HG03280 (cell line): ENCODE measurements around the gene LDHAL6B.
"Not testable (repeated sequence)": the region's sequence is repeated elsewhere in the genome, so short reads cannot be mapped to it uniquely, and the experiment has no call there.

Source experiments
- ATAC-seq: cut with Tn5 transposase; IDR thresholded peaks from one replicate; pipeline ENCODE4 v1.9.1; 2021; ENCODE audit warnings: mild to moderate bottlenecking, moderate library complexity; ENCODE audit not compliant: unreplicated experiment

The LDHAL6B gene

DNA sequence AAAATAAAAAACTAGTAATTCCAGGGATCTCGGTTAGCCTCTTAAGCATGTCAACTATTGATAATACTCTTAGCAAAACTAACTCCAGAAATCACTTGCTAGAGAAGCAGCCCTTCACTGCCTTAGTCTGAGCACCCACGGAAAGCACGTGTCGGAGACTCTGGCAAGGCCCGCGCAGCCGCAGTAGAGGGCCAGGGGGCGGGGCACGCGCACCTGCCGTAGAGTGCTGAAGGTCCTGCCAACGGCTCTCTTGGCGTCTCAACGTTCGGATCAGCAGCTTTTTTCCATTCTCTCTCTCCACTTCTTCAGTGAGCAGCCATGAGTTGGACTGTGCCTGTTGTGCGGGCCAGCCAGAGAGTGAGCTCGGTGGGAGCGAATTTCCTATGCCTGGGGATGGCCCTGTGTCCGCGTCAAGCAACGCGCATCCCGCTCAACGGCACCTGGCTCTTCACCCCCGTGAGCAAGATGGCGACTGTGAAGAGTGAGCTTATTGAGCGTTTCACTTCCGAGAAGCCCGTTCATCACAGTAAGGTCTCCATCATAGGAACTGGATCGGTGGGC, at the start of gene LDHAL6B:
Gene LDHAL6B, plus strand, starts transcription at position 221 of the 561 bp plus-strand sequence. Its CDS starts 98 bp downstream, at position 319.
- no peak for ATAC-seq

DNA sequence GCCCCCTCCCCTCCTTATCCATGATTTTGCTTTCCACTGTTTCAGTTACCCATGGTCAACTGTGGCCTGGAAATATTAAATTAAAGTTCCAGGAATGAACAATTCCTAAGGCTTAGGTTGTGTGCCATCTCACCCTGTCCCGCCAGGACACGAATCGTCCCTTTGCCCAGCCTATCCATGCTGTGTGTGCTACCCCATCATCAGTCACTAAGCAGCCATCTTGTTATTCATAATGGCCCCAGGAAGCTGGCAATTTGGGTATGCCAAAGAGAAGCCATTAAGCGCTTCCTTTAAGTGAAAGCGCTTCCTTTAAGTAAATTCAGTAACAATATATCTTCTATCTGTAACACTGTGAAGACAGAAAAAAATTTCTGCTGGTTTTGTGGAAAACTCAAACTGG, 49.2 kb upstream of the LDHAL6B start:
- ATAC-seq = no peak

DNA sequence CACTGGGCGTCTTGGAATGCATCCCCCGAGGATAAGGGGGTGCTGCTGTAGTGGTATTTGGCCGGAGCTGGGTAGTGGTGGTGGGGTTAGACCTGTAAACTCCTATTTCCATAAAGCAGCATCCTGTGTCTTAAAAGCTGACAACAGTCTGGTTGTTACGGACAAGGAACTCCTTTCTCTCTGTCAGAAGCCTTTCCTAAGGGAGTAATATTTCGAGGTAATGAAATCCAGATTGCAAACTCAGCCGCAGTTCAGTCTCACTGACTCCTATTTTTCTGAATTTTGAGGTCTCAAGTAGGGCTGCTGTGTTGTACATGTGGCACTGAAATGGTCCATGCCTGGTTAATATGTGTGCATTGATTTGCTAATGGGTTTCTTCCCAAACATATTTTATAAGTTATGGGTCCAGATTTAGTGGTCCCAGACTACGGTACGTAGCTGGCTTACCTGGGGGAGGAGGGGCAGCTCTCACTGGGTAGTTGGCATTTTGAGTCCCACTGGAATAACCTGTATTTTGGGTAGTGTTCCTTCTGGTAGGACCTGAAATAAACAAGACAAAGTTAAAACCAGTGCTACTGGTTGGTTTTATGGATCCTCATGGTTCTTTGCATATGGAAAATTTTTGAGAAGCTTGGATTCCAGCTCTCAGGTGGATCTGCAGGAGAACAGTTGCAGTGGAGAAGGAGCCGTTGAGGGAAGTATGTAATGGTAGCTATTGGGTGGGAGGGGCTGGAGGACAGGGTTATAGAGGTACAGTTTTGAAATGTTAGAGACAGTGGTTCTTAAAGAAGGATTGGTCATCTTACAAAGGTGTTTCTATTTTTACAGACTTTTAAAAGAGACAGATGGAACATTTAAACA, 48.6 kb upstream of the LDHAL6B start:
- ATAC-seq = no peak

DNA sequence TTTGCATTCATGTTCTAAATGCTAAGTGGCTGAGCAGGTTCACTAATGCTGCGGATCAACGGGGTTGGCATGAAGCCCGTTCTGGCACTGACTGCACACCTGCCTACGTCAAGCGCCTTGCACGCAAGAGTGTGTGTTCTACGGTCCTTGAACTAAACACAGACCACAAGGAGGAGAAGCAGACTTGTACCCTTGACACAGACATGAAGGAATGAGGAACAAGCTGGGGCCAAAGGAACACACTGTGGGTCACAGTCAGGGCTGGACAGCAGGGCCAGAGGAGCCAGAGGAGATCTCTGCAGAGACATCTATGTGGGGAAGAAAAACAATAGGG, 48.0 kb upstream of the LDHAL6B start:
- ATAC-seq = no peak

DNA sequence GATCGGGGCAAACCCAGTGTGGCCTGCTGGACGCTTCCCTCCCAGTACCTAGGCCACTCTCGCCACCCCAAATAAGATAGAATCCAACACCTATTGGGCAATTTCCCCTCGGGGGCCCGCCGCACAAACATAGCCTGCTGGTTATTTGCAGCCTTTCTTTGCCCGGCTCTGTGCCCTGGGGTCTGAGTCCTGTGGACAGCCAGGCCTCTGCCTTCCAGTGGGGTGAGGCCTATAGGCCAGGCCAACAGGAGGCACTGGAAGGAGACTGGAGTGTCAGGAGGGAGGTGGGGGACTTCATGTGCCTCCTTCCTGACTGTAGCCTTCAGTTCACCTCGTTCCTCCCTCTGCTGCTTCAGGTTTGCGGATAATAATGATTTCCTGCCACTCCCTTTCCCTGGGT, 47.4 kb upstream of the LDHAL6B start:
- ATAC-seq = no peak

DNA sequence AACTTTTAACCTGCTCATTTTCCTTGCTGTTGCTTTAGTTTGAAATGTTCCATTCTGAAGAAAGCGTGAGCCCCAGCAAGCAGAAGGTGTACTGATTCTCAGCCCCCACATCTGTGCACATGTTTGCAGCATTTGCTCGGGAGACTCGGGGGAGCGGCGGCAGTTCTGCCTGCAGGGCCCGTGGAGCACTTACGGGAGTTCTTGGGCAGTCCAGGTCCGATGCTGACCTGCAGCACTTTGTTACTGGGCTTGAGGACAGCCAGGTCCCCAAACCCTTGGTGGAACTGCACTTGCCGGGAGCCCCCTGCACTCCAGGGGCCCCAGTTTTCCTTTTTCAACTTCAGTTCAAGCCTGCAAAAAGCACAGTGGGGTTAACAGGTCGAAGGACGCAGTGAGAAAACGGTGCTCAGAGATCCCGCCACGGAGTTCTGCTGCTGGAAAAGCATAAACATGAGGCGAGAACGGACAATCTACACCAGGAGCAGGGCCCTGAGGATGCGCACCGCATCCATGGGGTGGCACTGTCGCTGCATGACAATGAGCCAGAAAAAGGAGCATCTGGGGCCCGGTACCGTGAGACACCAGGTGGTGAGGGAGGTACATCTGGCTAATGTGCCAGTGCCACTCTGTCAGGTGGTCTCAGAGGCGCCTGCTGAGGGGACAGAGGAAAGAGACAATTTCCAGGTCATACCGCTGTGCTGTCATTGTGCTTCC, 45.6 kb upstream of the LDHAL6B start:
- no peak for ATAC-seq

DNA sequence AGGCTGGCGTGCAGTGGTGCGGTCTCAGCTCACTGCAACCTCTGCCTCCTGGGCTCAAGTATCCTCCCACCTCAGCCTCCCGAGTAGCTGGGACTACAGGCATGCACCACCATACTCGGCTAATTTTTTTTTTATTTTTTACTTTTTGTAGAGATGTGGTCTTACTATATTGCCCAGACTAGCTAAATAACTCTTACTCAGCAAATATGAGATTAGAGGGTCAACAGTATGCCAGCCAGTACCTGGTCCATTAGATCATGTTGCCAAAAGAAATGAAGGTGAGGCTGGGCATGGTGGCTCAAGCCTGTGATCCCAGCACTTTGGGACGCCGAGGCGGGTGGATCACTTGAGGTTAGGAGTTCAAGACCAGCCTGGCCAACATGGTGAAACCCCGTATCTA, 44.6 kb upstream of the LDHAL6B start:
- not testable (repeated sequence) for ATAC-seq

DNA sequence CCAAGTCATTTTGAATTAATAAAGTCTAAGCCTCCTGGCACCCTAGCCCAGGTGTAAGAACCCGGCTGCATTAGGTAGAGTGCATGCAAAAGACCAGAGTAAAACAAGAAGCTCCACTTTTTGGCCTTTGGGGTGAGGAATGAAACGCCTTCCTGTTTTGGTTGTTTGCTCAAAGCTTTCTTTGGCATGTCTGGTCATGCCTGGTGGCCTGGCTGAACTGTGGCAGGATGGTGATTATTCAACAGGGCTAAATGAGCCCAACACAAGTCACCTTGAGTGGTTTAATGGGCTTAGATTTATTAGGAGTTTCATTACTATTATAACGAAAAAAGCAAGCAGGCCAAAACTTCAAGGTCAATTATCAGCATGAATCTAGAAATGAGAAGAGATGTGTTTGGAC, 40.9 kb upstream of the LDHAL6B start:
- ATAC-seq = no peak

DNA sequence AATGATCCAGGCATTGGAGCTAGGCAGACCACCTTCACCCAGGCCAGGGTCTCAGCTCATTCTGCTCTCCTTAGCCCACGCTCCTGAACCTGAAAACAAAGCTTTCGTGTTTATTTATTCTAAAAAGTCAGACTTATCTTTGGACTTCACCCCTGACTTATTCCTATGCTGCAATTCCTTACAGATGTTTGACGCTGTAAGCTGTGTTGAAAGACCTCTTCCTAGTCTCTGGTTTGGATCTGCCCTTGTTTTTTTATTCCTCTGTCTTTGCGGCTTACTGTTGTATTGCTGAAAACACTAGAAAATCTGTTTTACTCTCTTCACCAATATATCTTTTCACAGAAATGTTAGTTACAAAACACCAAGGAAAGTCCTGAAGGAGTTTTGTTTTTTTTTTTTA, 40.5 kb upstream of the LDHAL6B start:
- ATAC-seq = no peak

DNA sequence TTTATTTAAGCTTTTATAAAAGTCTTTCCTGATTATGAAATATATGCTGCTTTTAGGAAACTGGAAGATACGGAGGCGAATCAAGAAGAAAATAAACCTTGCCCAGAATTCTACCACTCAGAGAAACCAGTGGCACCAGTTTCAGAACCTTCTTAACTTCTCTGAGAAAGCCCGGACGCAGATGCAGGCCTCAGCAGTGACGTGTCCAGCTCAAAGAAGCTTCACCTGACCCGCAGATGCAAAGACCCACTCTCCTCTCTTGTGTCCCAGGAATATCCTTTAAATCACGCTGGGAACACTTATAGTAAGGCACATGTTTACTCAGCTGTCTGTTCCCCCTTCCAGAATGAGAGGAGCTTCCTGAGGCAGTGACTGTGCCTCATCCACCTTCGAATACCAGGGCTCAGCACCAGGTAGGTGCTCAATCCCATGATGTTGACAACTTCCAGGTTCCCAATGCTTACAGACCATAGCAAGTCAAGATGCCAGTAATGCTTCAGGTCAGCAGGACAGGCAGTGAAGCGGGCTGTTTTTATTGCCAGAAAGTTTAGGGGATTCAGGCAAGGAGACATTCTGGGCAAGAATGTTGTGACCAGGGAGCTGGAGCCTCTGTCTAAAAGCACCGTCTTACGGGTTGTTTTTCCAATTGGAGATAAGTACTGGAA, 39.9 kb upstream of the LDHAL6B start:
- ATAC-seq = no peak

DNA sequence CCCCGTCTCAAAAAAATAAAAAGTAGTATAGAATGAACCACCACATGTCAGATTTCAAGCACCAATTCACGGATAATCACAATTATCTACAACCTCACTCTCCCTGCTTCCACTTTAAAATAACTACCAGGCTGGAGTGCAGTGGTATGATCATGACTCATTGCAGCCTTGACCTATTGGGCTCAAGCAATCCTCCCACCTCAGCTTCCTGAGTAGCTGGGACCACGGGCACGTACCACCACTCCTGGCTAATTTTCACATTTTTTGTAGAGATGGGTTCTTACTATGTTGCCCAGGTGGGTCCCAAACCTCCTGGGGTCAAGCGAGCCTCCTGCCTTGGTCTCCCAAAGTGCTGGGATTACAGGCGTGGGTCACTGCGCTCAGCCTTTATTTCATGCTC, 38.1 kb upstream of the LDHAL6B start:
- no peak for ATAC-seq

DNA sequence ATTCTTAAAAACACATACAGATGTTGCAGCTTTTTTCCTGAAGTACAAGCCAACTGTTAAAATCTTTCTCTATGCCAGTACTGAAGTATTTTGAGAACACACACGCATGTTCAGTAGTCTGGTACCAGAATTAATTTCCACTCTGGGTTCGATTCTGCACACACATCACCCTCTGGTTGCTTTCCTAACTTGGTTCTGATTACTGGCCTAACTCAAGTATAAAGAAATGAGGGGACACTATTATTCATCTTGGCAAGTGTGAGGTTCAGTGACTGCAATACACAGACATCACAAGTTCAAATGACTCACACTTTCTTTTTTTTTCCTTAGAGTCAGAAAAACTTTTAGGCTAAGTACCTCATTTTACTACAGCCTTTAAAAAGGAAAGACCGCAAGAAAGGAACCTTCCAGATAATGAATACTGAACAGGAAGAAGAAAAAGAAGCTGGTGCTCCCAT, 37.4 kb upstream of the LDHAL6B start:
- no peak for ATAC-seq

DNA sequence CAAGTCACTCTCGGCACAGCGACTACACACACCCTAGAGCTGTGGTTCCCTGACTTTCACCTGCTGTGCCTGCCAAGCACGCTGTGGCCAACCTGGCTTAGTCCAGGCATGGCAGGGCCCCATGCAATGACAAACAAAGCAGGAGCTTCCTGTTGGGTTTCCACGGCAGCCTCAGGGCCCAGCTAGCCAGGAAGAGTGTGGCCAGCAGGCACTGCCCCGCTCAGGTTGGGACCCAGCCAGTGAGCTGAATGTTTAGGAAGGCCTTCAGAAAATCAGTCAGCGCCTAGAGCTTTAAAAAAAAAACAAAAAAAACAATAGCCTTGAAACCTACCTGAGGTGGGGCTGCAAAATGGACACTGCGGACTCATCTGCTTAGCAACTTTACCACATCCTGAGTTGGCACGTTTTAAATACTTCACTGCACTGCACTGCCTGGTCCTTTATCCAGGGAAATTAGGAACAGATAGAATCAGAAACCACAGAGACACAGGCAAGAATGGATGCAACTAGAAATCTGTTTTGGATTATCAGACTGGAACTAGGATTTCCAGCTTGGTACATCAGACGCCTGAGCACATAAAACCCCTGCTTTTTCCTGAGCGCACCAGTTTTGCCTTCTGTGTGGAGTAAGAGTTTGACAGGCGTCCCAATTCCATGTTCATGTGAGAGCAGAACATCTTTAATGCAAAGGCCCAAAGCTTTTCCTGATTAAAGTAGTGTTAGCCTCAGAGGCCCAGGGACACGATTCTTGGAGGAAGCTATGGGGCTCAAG, 36.2 kb upstream of the LDHAL6B start:
- no peak for ATAC-seq

DNA sequence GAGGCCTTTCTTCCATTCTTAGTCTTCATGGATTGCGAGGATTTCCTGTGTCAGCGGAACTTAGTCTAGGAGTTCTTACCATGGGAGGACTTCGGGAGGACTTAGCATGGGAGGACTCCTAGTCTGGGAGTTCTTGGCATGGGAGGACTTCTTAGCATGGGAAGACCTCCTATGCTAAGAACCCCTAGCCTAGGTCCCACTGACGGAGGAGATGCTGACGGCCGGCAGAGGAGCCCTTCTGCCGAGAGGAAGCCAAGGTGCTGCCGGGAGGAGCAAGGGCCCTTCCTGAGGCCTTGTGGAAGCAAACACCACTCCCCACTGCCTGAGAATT, 35.6 kb upstream of the LDHAL6B start:
- no peak for ATAC-seq

DNA sequence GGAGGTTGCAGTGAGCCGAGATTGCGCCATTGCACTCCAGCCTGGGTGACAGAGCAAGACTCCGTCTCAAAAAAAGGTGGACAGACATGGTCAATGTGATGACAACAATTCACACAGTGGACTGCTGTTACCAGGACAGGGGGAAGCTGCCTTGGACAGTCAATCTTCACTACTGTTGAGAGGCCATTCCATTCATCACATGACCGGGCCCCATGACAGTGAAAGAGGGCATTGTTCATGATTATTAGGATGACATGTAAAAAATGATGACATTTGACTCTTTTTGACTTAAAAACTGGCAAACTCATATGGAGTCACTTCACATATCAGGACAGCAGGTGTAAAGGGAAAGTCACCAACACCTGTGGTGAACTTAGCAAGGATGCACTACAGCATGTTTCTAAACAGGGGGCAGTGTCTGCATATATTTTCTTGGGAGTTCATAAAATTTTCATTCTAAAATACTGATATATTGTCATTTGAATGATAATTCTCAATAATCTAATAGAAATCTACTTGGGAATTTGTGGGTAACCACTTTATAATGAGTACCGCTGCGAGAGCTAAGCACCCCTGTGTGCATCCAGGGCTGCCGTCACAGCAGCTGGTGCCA, 34.2 kb upstream of the LDHAL6B start:
- no peak for ATAC-seq

DNA sequence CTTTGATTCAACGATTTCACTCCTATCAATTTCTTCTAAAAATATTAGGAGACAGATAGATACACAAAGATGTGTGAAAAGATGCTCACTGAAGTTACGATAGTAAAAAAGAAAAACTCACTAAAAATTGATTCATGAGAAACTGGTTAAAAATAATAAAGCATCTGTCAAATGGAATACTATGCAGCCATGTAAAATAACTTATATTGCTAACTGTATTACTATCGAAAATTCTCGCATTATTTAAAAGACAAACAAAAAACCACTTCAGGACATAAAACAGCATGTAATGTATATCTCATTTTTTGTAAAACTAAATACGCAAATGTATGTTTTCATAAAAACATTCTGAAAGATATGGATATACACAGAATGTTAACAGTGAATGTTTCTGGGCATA, 33.4 kb upstream of the LDHAL6B start:
- no peak for ATAC-seq

DNA sequence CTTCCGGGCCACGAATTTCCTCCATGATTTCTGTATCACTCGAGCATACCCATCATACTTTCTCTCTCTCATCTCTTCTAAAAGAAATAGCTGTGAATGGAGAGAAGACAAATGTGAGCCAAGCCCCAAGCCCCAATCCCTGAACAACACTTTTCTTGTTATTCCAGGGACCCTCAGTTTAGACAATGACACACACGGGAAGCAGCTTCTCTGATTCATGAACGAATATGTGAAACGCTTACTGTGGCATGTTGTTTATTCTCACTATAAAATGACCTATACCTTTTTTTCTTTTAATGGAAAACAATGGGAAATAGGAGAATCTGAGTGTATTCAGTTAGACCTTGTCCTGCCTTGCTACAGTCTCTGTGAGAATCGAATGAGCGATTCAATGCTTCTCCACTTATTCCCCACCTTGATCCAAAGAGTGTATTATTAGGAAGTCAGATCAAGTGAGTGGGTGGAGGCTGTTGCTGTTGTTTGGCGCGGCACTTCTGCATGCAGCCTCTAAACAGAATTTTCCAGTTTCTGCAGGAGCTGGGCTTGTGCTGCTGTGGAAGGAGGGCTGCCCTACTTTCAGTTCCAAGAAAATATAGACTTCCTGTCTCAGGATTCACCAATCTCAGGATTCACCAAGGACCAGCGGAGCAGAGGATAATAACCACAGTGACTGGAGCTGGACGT, 32.4 kb upstream of the LDHAL6B start:
- no peak for ATAC-seq

DNA sequence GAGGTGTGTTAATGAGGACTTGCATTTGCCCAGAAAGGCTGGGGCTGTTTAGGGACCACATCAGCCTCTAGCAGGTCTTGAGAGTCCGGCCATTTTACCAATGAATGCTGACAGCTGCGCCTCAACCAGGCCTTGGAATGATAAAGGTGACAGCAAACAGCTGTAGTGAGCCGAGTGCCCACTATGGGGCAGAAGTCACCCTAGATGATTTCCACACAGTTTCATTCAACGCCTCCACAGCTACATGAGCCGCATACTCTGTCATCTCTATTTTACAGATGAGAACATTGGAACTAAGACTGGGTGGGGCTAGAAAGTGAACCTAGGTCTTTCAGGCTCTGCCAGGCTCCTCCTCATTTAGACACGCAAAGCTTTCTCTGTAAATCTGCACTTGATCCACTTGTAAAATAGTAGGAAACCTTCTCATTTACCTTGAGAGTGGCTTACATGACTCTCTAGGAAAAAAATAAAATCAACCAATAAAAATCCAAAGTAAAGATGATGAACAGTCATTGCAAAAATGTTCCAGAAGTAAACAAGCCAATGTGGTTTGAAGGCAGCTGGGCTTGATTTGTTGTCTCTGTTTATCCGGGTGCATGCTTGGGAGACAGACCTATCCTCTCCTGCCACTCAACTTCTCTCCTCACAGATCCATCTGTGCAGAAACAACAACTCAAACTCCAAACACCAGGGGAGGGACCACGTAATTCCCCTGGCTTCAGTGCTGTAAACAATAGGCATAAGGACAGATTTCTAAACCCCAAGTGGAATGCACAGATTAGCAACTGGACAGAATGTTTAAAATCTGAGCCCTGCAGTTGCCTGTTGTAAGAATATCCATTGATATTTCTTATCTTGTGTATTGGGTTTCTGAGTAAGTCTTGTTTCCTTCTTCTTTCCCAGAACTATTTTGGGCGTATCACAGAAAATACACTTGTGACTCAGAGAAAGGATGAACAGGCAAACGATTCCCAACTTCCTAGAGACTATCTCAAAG, 31.5 kb upstream of the LDHAL6B start:
- no peak for ATAC-seq
